Stimulated activated effector memory CD8-positive, alpha-beta T cell treated with anti-CD3 and anti-CD28 coated beads, Interleukin-12 subunit alpha, Interleukin-12 subunit beta, amount 100 ng/mL, for 72 hours (primary cell): ENCODE measurements around the gene MED12L.
"Not testable (repeated sequence)": the region's sequence is repeated elsewhere in the genome, so short reads cannot be mapped to it uniquely, and the experiment has no call there.

Experiments
- ATAC-seq: fragments of 150-1000 bp; cut with Tn5 transposase; 2 replicates; pipeline ENCODE4 v1.10.0; 2021
- DNase-seq, 2 donors: peaks; one replicate each; pipeline ENCODE4 v3.0.0; 2021 to 2022; ENCODE audit warnings: low spot score in 2 of 2
- H3K27ac Mint-ChIP-seq: one replicate; pipeline ENCODE4 v1.8.0; 2022; ENCODE audit warnings: mild to moderate bottlenecking, mixed read lengths
- H3K36me3 Mint-ChIP-seq: one replicate; pipeline ENCODE4 v1.8.0; 2022; ENCODE audit warnings: mild to moderate bottlenecking, mixed read lengths
- H3K4me1 Mint-ChIP-seq: one replicate; pipeline ENCODE4 v1.8.0; 2022; ENCODE audit warnings: mixed read lengths
- H3K4me3 Mint-ChIP-seq: one replicate; pipeline ENCODE4 v1.8.0; 2022; ENCODE audit warnings: mild to moderate bottlenecking, mixed read lengths
- H3K9me3 Mint-ChIP-seq: one replicate; pipeline ENCODE4 v1.8.0; 2022; ENCODE audit warnings: mixed read lengths

Gene MED12L

DNA sequence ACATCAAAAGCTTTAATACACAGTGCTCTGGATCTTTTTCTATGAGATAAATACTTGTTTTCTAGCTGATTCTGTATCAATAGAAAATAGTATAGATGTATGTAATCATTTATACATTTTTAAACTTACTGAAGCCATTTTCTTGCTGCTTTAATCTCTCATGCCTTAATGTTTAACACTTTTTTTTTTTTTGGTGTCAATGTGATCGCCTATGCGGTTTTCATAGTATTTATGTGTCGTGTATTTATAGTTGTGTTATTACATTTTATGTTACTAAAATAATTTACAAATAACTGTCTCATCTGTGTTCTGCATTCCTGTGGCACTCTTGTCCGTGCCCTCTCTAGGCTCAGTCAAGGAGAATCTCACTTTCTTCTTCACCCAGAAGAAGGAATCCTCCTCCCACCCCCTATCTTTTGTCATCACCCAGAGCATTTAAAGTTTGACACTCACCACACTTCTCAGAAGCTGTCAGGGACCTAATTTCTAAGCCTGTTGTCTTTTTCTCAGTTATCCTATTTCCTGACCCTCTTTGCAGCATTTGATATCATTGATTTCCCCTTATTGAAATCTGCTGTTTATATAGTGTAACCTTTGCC lies 138.9 kb downstream of the MED12L start:
- DNase-seq (no peak), ATAC-seq (peak; percentile 11)
- Mint-ChIP-seq H3K36me3 (no peaks in the 10 kb centered on the region), H3K9me3 (peaks cover 13% of the 10 kb centered on the region), H3K4me1 (peaks cover 48% of the 10 kb centered on the region), H3K27ac (peak overlapping the region; percentile 96), H3K4me3 (peak overlapping the region; percentile 43)

DNA sequence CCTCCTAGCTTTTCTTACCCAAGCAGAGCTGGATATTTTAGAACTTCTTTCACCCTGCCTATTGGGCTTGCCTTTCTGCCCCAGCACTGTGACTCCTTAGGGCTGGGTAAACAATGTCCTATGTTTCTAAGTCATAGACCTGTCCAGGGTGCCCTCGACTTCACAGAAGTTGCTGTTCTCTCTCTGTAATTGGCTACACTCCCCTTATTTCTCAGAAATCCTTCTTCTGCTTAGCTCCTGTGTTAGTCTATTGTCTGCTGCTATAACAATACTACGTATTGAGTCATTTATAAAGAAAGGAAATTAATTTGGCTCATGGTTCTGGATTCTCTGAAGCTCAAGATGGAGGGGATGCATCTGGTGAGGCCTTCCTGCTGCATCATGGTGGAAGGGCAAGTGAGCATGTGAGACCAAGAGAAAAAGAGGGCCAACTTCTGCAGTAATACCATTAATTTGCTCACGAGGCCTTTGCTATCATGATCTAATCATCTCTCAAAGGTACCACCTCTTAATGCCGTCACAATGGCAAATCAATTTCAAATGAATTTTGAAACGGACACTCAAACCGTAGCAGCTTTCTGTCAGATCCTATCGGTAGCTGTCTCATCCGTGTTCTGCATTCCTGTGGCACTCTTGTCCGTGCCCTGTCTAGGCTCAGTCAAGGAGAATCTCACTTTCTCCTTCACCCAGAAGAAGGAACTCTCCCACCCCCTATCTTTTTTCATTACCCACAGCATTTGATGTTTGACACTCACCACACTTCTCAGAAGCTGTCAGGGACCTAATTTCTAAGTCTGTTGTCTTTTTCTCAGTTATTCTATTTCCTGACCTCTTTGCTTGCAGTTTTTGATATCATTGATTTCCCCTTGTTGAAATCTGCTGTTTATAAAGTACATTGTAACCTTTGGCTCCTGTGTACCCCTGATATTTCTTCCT lies 139.8 kb downstream of the MED12L start:
- Mint-ChIP-seq H3K4me3 (peak overlapping the region; percentile 43), H3K4me1 (peaks cover 49% of the 10 kb centered on the region), H3K27ac (peak overlapping the region; percentile 96), H3K9me3 (peaks cover 13% of the 10 kb centered on the region), H3K36me3 (no peaks in the 10 kb centered on the region)
- peak; percentile 74 for ATAC-seq
- DNase-seq: no peak

DNA sequence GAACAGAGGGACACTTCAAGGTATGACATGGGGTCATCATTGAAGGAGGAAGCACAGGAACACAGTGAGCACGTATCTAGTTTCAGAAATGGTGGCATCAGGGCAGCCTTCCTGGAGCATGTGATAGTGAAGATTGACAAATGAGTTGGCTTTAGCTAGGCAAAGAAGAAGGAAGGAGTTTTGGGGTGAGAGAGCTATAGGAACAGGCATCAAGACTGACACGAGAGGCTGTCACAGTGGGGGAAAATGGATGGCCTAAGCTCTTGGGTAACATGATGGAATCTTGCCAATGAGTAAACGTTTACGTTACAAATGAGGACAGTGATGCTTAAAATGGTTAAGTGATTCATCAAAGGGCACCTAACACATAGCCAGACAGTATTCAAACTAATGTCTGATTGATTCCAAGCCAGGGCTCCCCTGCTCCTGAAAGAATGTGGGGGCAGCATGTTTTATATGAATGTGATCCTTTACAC lies 140.7 kb downstream of the MED12L start:
- no peak for DNase-seq
- ATAC-seq: peak; percentile 81
- Mint-ChIP-seq H3K36me3 (no peaks in the 10 kb centered on the region), H3K9me3 (peaks cover 8% of the 10 kb centered on the region), H3K4me3 (peak overlapping the region; percentile 43), H3K27ac (peak overlapping the region; percentile 96), H3K4me1 (peaks cover 57% of the 10 kb centered on the region)

DNA sequence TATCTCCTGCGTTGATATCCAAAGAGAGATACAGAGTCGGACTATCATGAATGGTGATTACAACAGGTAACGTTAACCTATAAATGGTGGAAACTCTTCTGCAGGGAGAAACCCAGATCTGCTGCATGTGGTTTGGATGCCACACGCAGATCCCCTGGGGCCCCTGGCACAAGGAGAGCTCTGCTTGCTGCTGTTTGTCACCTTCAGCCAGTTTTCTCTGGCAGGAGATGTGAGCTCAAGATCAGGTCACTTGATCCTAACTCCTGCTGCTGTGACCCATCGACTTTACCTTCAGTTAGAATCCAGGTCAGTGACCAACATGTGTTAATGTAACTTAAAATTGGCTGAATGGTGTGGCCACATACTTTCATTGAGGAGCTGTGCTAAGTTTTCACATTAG lies 141.4 kb downstream of the MED12L start:
- no peak for ATAC-seq
- H3K9me3 Mint-ChIP-seq: peaks cover 8% of the 10 kb centered on the region
- no peak for DNase-seq
- H3K36me3 Mint-ChIP-seq: no peaks in the 10 kb centered on the region
- peak overlapping the region; percentile 96 for H3K27ac Mint-ChIP-seq
- peak overlapping the region; percentile 43 for H3K4me3 Mint-ChIP-seq
- H3K4me1 Mint-ChIP-seq: peaks cover 62% of the 10 kb centered on the region

DNA sequence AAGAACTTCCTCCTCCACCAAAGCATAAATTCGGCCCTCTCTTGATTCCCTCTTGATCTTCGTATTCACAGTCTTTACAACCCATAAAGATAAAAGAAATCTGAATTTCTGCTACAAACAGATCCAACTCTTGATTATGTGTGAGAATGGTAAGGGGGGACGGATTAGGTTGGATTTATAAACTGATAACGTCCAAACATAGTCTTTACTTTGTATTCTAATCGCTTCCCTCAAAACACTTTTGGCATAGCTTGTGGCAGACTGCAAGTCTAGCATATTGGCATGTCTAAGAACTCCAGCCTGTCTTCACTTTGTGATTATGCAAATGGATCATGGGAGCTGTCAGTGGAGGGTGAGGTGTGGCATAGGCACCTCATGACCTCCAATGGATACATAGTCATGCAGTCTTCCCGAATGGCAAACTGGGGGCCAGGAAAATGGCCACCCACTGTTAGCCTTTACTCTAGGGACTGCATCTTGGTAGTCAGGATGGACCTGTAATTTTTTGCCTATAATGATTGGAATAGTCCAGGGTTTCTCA lies 141.9 kb downstream of the MED12L start:
- H3K9me3 Mint-ChIP-seq: peaks cover 4% of the 10 kb centered on the region
- ATAC-seq (peak; percentile 3), DNase-seq (no peak)
- peak overlapping the region; percentile 43 for H3K4me3 Mint-ChIP-seq
- H3K36me3 Mint-ChIP-seq: no peaks in the 10 kb centered on the region
- H3K27ac Mint-ChIP-seq: peak overlapping the region; percentile 96
- H3K4me1 Mint-ChIP-seq: peaks cover 62% of the 10 kb centered on the region

DNA sequence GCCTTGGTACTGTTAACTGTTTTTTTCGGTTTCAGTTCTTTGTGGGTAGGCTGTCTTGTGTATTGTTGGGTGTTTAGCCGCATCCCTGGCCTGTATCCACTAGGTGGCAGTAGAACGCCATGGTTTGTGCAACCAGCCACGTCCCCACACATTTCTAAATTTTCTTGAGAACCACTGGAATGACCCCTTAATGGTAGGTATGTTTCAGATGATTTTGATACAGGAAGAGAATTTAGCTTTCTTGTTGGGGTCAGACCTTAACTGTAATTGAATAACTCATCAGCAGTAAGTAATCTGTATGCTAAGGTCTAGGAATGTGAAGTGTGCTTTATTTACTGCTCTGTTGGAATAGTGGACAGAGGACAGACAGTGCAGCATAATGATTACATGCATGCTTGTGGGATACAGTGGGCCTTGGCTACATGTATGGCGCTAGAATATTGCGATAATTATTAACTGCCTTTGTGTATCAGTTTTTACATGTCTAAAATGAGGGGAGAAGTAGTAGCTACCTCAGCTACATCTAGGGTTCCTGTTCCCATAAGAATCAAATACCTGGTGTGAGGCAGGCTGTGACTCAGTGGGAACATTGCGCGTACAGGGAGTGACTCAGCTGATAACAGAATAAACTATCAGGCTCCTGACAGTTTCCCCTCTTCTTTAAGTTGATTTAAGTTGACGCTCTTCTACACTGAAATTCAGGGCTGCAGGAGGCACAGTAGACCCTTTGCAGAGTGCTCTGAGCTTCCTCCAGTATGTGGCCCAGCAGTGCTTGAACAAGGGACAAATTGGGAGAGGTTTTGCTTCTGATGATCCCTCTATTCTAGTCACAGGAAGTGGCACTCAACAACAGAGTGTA lies 142.6 kb downstream of the MED12L start:
- H3K4me3 Mint-ChIP-seq: peak overlapping the region; percentile 43
- peaks cover 65% of the 10 kb centered on the region for H3K4me1 Mint-ChIP-seq
- peaks cover 2% of the 10 kb centered on the region for H3K9me3 Mint-ChIP-seq
- H3K36me3 Mint-ChIP-seq: no peaks in the 10 kb centered on the region
- DNase-seq (peak; percentile 62 to 87), ATAC-seq (peak; percentile 72)
- H3K27ac Mint-ChIP-seq: peak overlapping the region; percentile 96

DNA sequence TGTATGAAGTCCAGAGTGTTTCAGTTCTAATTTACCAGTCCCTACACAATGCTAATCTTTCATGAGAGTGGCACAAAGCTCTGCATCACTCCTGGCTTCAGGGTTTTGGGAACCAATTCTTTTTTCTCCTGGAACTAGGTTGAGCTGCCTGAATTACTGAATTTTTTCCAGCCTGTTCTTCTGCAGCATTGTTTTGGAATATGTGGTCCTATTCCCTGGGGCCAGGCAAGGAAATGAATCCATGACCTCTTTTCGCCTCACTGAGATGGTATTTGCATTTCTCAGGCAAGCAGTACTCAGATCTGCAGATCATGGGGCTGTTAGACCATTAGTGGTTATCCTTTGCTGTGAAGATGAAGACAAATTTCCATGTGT lies 143.2 kb downstream of the MED12L start:
- H3K27ac Mint-ChIP-seq: peak overlapping the region; percentile 96
- H3K9me3 Mint-ChIP-seq: no peaks in the 10 kb centered on the region
- no peaks in the 10 kb centered on the region for H3K36me3 Mint-ChIP-seq
- no peak for ATAC-seq
- peak overlapping the region; percentile 43 for H3K4me3 Mint-ChIP-seq
- DNase-seq: no peak
- peaks cover 63% of the 10 kb centered on the region for H3K4me1 Mint-ChIP-seq

DNA sequence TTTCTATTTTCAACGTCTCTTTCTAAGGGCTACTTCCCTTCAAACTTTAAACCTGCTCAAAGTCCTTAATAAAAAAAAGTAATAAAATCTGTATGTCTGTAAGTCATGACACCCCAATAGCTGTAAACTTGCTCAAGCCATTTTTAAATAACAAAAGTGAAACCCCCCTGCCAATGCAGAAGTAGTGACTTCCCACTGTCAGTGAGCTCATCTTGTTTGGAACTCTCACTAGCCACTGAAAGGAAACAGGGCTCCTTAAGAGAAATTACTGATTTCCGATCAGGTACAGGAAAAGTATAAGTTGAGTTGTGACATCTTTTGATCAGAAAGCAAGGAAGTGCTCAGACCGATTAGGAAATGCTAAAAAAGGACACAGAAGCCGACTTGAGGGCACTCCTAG lies 145.2 kb downstream of the MED12L start:
- ATAC-seq (no peak), DNase-seq (no peak)
- Mint-ChIP-seq H3K9me3 (no peaks in the 10 kb centered on the region), H3K36me3 (no peaks in the 10 kb centered on the region), H3K4me1 (peaks cover 47% of the 10 kb centered on the region), H3K27ac (peak overlapping the region; percentile 4), H3K4me3 (peak overlapping the region; percentile 10)

DNA sequence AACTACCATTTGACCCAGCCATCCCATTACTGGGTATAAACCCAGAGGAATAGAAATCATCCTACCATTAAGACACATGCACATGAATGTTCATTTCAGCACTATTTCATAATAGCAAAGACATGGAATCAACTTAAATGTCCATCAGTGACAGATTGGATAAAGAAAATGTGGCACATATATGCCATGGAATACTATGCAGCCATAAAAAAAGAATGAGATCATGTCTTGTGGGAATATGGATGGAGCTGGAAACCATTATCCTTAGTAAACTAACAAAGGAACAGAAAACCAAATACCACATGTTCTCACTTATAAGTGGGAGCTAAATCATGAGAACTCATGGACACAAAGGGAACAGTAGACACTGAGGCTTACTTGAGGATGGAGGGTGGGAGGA lies 146.9 kb downstream of the MED12L start:
- H3K36me3 Mint-ChIP-seq, ATAC-seq, H3K4me3 Mint-ChIP-seq, DNase-seq, H3K9me3 Mint-ChIP-seq: not testable (repeated sequence)
- Mint-ChIP-seq H3K4me1 (peaks cover 34% of the 10 kb centered on the region), H3K27ac (peak overlapping the region; percentile 30)

DNA sequence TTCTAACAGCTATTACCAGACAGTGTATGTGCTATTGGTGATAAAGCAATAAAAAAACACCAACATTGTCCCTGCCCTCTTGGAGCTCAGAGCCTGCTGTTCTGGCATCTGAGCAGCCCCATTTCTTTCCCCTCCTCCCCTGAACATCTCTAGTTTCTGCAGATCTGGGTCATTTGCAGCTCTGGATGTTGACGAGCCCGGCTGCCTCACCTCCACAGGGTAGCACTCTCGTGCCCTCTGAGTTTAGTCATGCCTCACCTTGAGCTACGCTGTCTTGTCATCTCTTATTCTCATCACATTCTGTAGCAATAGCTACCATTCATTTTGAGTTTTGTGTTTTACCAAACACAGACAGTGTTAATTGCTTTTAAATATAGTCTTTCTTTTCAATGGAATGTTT lies 147.5 kb downstream of the MED12L start:
- DNase-seq: no peak
- Mint-ChIP-seq H3K4me1 (peaks cover 28% of the 10 kb centered on the region), H3K36me3 (no peaks in the 10 kb centered on the region), H3K9me3 (no peaks in the 10 kb centered on the region), H3K27ac (no peak overlapping the region), H3K4me3 (no peak overlapping the region)
- peak; percentile 57 for ATAC-seq

DNA sequence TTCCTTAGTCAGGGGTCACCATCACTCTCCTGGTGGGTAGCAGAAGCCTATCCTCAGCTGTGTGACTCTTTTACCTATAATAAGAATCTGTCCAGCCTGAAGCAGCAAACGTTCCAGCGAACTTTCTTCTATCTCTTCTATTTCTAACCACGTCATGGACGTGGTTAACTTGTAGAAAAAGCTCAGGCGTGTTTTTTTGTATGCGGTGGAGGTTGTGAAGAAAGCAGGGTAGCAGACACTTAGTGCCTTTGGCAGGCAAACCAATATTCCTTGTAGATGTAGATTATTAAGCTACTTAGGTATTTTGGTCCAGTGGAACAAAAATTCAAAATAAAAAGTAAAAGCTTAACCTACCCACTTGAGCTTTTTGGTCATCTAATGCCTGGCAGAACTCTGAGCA lies 149.4 kb downstream of the MED12L start:
- Mint-ChIP-seq H3K9me3 (no peaks in the 10 kb centered on the region), H3K36me3 (no peaks in the 10 kb centered on the region), H3K27ac (peak overlapping the region; percentile 33), H3K4me1 (peaks cover 23% of the 10 kb centered on the region), H3K4me3 (no peak overlapping the region)
- no peak for ATAC-seq
- DNase-seq: no peak

DNA sequence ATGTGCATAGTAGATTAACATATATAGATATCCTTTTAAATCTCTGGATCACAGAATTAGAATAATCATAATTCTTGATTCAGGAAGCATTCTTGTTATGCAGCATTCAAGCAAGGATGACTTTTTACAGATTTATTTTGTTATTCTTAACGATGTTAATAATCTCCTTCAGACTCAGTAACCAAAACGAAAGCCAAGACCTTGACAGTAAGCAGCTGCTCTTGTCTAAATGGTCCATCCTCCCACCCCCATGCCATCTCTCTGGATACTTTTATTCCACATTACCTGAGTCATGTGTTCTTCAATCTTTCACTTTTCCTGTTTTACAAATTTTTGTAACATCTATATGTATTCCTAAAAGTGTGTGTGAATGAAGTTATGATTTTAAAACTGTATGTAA lies 150.9 kb downstream of the MED12L start:
- peaks cover 14% of the 10 kb centered on the region for H3K4me1 Mint-ChIP-seq

DNA sequence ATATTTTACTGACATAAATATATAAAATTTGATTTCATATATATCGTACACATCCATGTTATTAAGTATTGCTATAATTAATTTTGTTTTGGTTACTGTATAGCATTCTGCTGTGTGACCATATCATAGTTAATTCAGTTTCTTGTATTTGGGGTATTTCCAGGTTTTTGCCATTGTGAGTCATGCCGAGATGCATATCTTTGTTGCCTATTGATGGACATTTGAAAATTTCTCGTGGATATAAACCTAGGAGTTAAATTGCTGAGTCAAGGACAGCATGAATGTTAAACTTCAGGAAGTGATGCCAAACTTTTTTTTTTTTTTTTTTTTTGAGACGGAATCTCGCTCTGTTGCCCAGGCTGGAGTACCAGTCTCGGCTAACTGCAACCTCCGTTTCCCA lies 151.3 kb downstream of the MED12L start:
- DNase-seq (no peak), ATAC-seq (no peak)
- Mint-ChIP-seq H3K36me3 (no peaks in the 10 kb centered on the region), H3K27ac (no peak overlapping the region), H3K9me3 (no peaks in the 10 kb centered on the region), H3K4me1 (peaks cover 10% of the 10 kb centered on the region), H3K4me3 (no peak overlapping the region)

More for the DNA sequence above, 150.9 kb downstream of the MED12L start:
- H3K4me3 Mint-ChIP-seq: no peak overlapping the region
- H3K9me3 Mint-ChIP-seq: no peaks in the 10 kb centered on the region
- no peak overlapping the region for H3K27ac Mint-ChIP-seq
- DNase-seq: no peak
- no peaks in the 10 kb centered on the region for H3K36me3 Mint-ChIP-seq
- no peak for ATAC-seq

DNA sequence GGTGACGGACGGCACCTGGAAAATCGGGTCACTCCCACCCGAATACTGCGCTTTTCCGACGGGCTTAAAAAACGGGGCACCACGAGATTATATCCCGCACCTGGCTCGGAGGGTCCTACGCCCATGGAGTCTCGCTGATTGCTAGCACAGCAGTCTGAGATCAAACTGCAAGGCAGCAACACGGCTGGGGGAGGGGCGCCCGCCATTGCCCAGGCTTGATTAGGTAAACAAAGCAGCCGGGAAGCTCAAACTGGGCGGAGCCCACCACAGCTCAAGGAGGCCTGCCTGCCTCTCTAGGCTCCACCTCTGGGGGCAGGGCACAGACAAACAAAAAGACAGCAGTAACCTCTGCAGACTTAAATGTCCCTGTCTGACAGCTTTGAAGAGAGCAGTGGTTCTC lies 156.5 kb downstream of the MED12L start:
- not testable (repeated sequence) for H3K4me1 Mint-ChIP-seq, H3K9me3 Mint-ChIP-seq, H3K4me3 Mint-ChIP-seq, H3K36me3 Mint-ChIP-seq, H3K27ac Mint-ChIP-seq, ATAC-seq, DNase-seq

DNA sequence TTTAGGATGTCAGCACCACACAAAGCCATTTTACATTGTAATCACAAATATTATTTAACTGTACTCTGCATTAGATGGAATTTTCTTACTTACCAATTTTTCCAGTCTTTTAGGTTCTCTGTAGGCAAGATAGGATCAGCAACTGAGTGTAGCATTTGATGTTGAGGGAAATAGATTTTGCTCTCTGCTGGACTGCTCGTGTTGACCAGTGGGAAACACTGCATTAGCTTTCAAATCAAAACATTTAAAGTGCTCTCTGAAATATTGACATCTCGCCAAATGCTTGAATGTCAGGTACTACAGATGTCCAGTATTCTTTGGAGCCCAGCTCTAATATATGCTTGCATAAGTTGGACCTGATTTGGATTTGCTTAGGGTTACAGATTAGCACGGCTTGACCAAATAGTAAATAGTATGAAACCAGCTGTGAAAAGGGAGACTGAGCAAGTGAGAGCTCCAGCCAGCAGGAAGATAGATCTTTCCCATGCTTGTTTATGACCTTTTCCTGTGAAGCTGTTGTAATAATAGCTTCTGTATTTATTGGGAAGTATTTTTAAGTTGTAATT lies 163.4 kb downstream of the MED12L start:
- Mint-ChIP-seq H3K9me3 (no peaks in the 10 kb centered on the region), H3K4me3 (no peak overlapping the region), H3K36me3 (no peaks in the 10 kb centered on the region), H3K4me1 (no peaks in the 10 kb centered on the region), H3K27ac (no peak overlapping the region)
- DNase-seq: no peak
- no peak for ATAC-seq
